Prostate gland (tissue), 2 donors: ENCODE data around the gene PABPN1L. TPM values are rescaled to one million over a fixed set of nuclear protein-coding genes. Genes with fewer than 3 reads are reported as not detected.

Source experiments
- DNase-seq: peaks from one replicate; pipeline ENCODE4 v3.0.0-alpha.2; 2019; ENCODE audit warnings: low spot score
- H3K27ac ChIP-seq, 2 donors: fragments of 200-600 bp; sonication (generic); 2 replicates each; pipeline ENCODE4 v1.5.1; 2017 to 2019
- H3K27me3 ChIP-seq: fragments of 200-600 bp; sonication (generic); replicated peaks from 2 replicates; pipeline ENCODE4 v1.5.1; 2019; ENCODE audit not compliant: insufficient read depth
- H3K36me3 ChIP-seq, 2 donors: fragments of 200-600 bp; sonication (generic); 1 replicate in 1 of 2; 2 replicates in 1 of 2; pipeline versions ENCODE4 v1.5.1 to v1.8.1; 2017 to 2019
- H3K4me1 ChIP-seq: fragments of 200-600 bp; sonication (generic); replicated peaks from 2 replicates; pipeline ENCODE4 v1.5.1; 2019
- H3K4me3 ChIP-seq, 2 donors: fragments of 200-600 bp; sonication (generic); 2 replicates each; pipeline ENCODE4 v1.5.1; 2017 to 2019
- H3K9me3 ChIP-seq: fragments of 200-600 bp; sonication (generic); 2 replicates; pipeline ENCODE4 v1.5.1; 2017
- CTCF ChIP-seq, 4 experiments: fragments of 200-600 bp in 2 of 4; fragments of 450-650 bp in 2 of 4; sonication (generic) in 2 of 4; IDR thresholded peaks; 1 replicate in 3 of 4; 2 replicates in 1 of 4; pipeline ENCODE4 v1.5.1; 2016 to 2019; ENCODE audit warnings: antibody characterized with exemption in 4 of 4, mild to moderate bottlenecking in 2 of 4, moderate library complexity in 2 of 4
- POLR2A ChIP-seq: fragments of 450-650 bp; IDR thresholded peaks from one replicate; pipeline ENCODE4 v1.6.1; 2016; ENCODE audit warnings: antibody characterized with exemption, mild to moderate bottlenecking
- POLR2AphosphoS5 ChIP-seq: sonication (generic); formaldehyde crosslinking; IDR thresholded peaks from one replicate; pipeline ENCODE4 v1.6.1; 2017; ENCODE audit warnings: antibody characterized with exemption
- WGBS: methylation state at CpG from one replicate; pipeline ENCODE4 v1.1.5; 2018; 5-methylcytosine and 5-hydroxymethylcytosine counted together
- intact Hi-C: fragments of 100-400 bp; cut with DNase I; formaldehyde crosslinking; loops from one replicate; pipeline ENCODE4 v1.14.2; 2022
- total RNA-seq, 2 donors: library from RNA; depleted of rRNA; stranded (reverse); fragments of >200 nt; gene quantifications; one replicate each; pipeline ENCODE4 v1.1.0, GENCODE V29; 2016

PABPN1L gene
- total RNA-seq, 2 donors from 2014 or later: 4.1 TPM; not detected in 1

DNA sequence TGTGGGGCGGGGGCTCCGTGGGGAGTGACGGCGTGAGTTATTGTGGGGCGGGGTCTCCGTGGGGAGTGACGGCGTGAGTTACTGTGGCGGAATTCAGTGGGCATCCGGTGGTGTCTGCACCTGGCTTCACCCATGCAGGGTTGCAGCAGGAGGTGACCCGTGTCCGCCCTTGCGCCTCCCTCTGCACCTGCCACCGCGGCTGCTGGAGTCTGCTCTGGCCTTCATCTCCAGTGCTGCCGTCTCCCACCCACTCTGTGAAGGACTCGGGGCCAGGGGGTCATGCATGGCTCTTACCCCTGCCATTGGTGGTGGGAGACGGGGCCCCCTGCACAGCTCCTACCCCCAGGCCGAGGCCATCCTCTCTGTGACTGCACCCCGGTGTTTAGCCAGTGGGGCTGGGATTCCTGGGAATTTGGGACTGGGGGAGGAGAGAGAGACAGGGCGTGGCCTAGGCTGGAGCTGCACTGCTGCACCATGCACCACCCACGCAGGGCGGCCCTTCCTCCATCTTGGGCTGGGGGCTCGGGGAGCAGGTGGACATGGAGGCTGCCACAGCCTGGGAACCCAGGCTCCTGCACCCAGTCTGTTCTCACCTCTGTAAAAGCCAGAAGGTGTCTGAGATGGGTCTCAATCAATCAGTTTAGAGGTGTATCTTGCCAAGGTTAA lies 1.3 kb upstream of the PABPN1L start:
- Histone ChIP-seq H3K4me1 (no peaks in the 10 kb centered on the region), H3K36me3 (no peaks in the 10 kb centered on the region), H3K9me3 (no peaks in the 10 kb centered on the region), H3K27ac (no peak overlapping the region), H3K27me3 (no peaks in the 10 kb centered on the region), H3K4me3 (no peak overlapping the region)
- WGBS: 87% methylated on average over 24 of the region's 24 CpGs
- TF ChIP-seq POLR2AphosphoS5 (no peak), CTCF (IDR thresholded peaks at IDR 0.05) (no peak), POLR2A (no peak)
- intact Hi-C loops: no loop called here
- DNase-seq: no peak

GRCh38 chr16:88865742-88866141 lies 718 bp downstream of the PABPN1L start:
- no peak for TF ChIP-seq CTCF (IDR thresholded peaks at IDR 0.05)
- TF ChIP-seq POLR2A: no peak
- TF ChIP-seq POLR2AphosphoS5: no peak
- no peaks in the 10 kb centered on the region for H3K27me3 ChIP-seq
- peaks cover 0 to 13% of the 10 kb centered on the region in 2 donors for H3K36me3 ChIP-seq
- no peak overlapping the region for H3K27ac ChIP-seq
- no peak for DNase-seq
- intact Hi-C loops: no loop called here
- H3K9me3 ChIP-seq: no peaks in the 10 kb centered on the region
- 86% methylated on average over 14 of the region's 15 CpGs for WGBS
- no peaks in the 10 kb centered on the region for H3K4me1 ChIP-seq
- H3K4me3 ChIP-seq: no peak overlapping the region

GRCh38 chr16:88865310-88865709 lies 1.1 kb downstream of the PABPN1L start:
- H3K36me3 ChIP-seq: peaks cover 0 to 17% of the 10 kb centered on the region in 2 donors
- H3K4me1 ChIP-seq: no peaks in the 10 kb centered on the region
- no peak overlapping the region for H3K4me3 ChIP-seq
- no peak for DNase-seq
- TF ChIP-seq POLR2A (no peak), CTCF (IDR thresholded peaks at IDR 0.05) (no peak), POLR2AphosphoS5 (no peak)
- no peaks in the 10 kb centered on the region for H3K9me3 ChIP-seq
- intact Hi-C loops: no loop called here
- 85% methylated on average over 13 of the region's 14 CpGs for WGBS
- H3K27ac ChIP-seq: no peak overlapping the region
- H3K27me3 ChIP-seq: no peaks in the 10 kb centered on the region

DNA sequence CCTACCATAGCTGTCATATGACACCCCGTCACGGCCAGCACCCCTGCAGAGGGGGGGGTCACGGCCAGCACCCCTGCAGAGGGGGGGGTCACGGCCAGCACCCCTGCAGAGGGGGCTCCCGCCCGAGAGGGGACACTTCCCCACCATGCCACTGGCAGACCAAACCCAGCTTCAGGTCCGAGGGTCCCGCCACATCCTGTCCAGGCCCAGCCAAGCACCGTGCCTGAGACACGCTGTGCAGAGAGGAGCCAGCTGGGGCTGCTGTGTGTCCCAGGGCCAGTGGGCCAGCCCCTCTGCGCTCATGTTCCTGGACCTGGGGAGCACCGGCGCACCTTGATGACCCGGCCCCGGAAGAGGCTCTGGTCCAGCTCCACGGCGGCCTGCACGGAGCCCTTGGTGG lies 1.9 kb downstream of the PABPN1L start:
- H3K4me3 ChIP-seq: no peak overlapping the region
- no peak overlapping the region for H3K27ac ChIP-seq
- intact Hi-C loops: no loop called here
- H3K36me3 ChIP-seq: peaks cover 0 to 23% of the 10 kb centered on the region in 2 donors
- TF ChIP-seq CTCF (IDR thresholded peaks at IDR 0.05) (no peak), POLR2A (no peak), POLR2AphosphoS5 (no peak)
- no peak for DNase-seq
- H3K27me3 ChIP-seq: no peaks in the 10 kb centered on the region
- H3K9me3 ChIP-seq: no peaks in the 10 kb centered on the region
- WGBS: 73% methylated on average over 11 of the region's 18 CpGs
- H3K4me1 ChIP-seq: no peaks in the 10 kb centered on the region

DNA sequence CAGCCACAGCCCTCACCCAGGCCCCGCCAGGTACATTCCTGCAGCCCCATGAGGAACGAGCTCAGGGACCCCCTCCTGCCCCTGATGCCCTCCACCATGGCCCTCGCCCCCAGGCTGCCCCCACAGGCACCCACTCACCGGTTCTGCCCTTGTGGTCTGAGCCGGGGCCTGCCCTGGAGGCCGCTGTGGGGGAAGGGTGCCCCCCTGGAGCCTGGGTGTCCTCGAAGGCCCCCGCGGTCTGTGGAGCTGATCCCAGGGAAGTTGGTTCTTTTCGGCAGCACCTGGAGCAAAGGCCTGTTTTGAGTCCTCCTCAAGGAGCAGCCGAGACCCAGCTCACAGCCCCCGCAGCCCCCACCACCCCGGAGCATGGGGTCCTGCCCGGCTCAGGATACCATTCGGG lies 2.4 kb downstream of the PABPN1L start:
- H3K27ac ChIP-seq: no peak overlapping the region
- H3K27me3 ChIP-seq: no peaks in the 10 kb centered on the region
- H3K9me3 ChIP-seq: no peaks in the 10 kb centered on the region
- WGBS: 83% methylated on average over 14 of the region's 15 CpGs
- no peaks in the 10 kb centered on the region for H3K4me1 ChIP-seq
- intact Hi-C loops: no loop called here
- peaks cover 0 to 23% of the 10 kb centered on the region in 2 donors for H3K36me3 ChIP-seq
- no peak for TF ChIP-seq POLR2A
- no peak for TF ChIP-seq CTCF (IDR thresholded peaks at IDR 0.05)
- no peak for TF ChIP-seq POLR2AphosphoS5
- DNase-seq: no peak
- no peak overlapping the region for H3K4me3 ChIP-seq
